UCSD-AML1 (cell line): ENCODE results near the gene CPTP.

Experiments used
- DNase-seq: peaks from one replicate; lab custom pipeline; 2025; ENCODE audit not compliant: unreplicated experiment; lab: John Stamatoyannopoulos, UW

CPTP gene

GRCh38 chr1:1332774-1333480 lies 8.3 kb downstream of the CPTP start:
- DNase-seq = no peak

GRCh38 chr1:1333551-1334241 lies 9.1 kb downstream of the CPTP start:
- no peak for DNase-seq

GRCh38 chr1:1334835-1335234 lies 10.2 kb downstream of the CPTP start:
- no peak for DNase-seq

GRCh38 chr1:1335283-1335682 lies 10.7 kb downstream of the CPTP start:
- no peak for DNase-seq

DNA sequence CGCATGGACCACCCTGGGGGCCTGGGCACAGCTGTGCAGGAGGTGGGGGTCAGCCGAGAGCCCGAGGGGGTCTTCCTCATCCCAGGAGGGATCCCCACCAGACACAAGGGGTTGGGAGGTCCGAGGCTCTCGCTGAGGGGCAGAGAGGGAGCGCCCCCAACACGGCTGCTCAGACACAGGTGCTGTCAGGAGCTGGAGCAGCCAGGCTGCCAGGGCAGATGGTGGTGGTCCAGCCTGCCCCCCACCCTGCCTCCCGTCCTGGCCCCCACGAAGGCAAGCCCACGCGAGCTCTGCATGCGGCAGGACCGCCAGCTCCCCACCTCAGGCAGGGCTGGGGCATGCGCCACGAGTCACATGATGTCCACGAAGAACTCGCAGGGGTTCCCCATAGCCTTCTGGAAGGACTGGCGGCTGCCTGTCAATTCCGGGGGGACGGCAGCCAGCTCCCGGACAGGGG lies 11.2 kb downstream of the CPTP start:
- no peak for DNase-seq

DNA sequence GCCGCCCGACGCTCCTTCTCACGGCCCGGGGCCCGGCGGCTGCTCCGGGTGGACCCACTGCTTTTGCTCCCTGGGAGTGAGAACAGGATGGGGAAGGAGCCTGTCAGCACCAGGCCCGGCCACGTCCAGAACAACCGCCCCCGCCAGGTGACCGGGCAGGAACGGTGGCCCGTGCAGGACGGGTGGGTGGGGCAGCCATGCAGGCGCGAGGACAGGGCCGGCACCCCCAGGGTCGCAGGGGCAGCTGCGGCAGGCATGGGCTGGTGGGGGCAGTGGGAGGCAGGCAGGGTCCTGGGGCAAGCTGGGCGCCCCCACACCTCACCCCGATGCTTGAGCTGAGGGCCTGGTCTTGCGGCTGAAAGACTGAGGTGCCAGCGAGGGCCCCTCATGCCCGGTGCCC lies 11.8 kb downstream of the CPTP start:
- no peak for DNase-seq

- no peak for DNase-seq
Observed at GRCh38 chr1:1336931-1337792, 12.6 kb downstream of the CPTP start.

- DNase-seq = no peak
Observed at GRCh38 chr1:1337793-1338147, 13.2 kb downstream of the CPTP start.

DNA sequence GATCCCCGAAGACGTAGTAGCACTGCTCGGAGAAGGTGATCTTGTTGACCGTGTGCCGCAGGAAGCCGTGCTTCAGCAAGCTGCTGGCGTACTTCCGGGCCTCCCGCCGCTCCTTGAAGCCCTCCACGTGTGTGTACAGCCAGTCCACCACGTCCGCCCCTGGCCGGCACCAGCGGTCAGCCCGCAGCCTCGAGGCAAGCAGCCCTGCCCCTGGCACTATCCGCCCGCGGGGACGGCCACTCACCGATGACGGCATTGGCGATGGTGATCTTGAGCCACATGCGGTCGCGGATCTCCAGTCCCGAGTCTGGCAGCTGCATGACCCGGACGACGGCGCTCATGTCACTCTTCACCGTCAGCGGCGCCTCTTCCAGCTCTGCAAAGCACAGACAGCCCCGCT lies 13.7 kb downstream of the CPTP start:
- DNase-seq = no peak

DNA sequence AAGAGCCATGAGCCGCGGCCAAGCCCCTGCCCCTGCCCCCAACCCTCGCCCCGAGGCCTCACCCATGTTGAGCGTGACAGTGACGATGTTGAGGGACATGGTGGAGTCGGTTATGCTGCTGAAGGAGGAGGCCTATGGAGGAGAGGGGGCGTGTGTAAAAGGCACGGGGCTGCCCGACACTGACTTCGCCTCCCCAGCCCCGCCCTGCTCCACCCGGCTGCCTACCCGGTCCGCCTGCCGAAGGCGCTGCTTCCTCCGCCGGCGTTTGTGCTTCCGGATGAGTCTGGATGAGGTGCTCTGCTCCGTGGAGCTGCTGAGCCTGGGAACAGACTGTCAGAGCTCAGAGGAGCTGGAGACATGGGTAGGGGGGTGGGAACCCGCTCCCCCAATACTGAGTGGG lies 15.6 kb downstream of the CPTP start:
- no peak for DNase-seq

DNA sequence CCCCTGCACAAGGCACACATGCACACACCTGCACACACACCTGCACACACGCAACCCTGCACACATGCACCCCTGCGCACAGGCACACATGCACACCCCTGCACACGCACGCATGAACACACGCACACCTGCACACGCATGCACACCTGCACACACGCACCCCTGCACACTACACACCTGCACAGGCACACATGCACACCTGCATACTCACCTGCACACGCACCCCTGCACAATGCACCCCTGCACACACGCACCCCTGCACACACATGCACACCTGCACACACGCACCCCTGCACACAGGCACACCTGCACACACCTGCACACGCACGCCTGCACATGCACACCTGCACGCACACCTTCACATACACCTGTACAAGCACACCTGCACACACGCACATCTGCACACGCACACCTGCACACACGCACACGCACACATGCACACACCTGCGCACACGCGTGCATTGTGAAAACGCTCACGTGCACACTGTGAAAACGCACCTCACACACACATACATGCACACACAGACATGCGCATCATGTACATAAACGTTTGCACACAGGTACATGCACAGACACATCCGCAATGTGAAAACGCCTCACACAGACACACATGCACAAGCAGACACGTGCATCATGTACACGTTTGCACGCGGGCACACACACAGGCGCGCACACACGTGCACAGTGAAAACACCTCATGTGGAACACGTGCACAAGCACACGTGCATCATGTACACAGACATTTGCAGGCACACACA lies 16.4 kb downstream of the CPTP start:
- no peak for DNase-seq

- DNase-seq = no peak
Observed at GRCh38 chr1:1341549-1342021, 17.0 kb downstream of the CPTP start.

- no peak for DNase-seq
Observed at GRCh38 chr1:1342061-1342562, 17.5 kb downstream of the CPTP start.

DNA sequence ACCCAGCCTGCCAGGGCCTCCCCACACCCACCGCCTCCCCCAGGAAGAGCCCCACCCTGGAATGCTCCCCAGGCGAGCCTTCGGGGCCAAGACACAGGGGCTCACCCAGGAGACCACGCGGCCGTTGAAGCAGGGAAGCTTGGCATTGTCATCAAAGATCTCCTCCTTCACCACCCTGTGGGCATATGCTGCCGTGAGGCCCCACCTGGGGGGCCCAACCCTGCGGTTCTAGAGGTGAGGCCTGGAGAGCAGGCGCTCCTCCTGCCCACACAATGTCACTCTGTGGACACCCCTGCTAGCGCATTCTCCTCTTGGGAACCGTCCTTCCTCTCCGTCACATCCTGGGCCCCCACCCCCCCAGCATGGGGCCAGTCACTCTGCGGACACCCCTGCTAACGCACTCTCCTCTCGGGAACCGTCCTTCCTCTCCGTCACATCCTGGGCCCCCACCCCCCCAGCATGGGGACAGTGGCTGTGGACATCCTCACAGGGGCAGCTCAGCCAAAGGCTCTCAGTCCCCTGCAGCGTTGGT lies 18.0 kb downstream of the CPTP start:
- DNase-seq = no peak

- no peak for DNase-seq
Observed at GRCh38 chr1:1343811-1344421, 19.3 kb downstream of the CPTP start.

- no peak for DNase-seq
Observed at GRCh38 chr1:1344655-1345361, 20.2 kb downstream of the CPTP start.

- DNase-seq = no peak
Observed at GRCh38 chr1:1345384-1345783, 20.8 kb downstream of the CPTP start.

GRCh38 chr1:1345860-1346500 lies 21.4 kb downstream of the CPTP start:
- no peak for DNase-seq

- DNase-seq = no peak
Observed at GRCh38 chr1:1346501-1346890, 21.9 kb downstream of the CPTP start.
